ENCODE data around the gene CUX1. TPM values are rescaled to one million over a fixed set of nuclear protein-coding genes. Genes with fewer than 3 reads are reported as not detected.
A peak's percentile ranks its signal among the peaks of the same experiment; 100 is the strongest.

Gene CUX1
- total RNA-seq, 1 experiment from 2014 or later = 64.3 TPM

DNA sequence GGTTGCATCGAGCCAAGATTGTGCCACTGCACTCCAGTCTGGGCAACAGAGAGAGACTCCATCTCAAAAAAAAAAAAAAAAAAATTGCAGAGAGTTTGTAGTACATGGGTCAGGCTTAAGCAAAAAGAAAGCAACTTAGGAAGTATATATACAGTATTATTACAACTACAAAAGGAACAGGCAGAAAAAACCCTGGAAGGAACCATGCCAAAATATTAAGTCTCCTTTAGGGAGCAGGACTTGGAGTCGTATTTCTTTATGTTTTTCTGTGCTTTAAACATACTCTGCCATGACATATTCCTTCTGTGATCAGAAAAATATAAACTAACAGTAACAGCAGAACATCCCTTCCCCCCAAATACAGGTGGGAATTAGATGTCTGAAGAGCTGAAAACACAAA is 144.4 kb downstream of the CUX1 start:
- Mint-ChIP-seq H3K27me3 (ENCODE audit: low read depth) (no peaks in the 10 kb centered on the region), H3K36me3 (0 out of 2 replicates have a peak, but pooled peaks cover 2% of the 10 kb centered on the region), H3K27ac (no peak overlapping the region), H3K4me1 (peaks cover 47% of the 10 kb centered on the region), H3K9me3 (no peaks in the 10 kb centered on the region), H3K4me3 (no peak overlapping the region)
- ChIA-PET POLR2A (interaction anchor here (0.7 kb wide), 1 partner anchor 13 kb away, joined by 3 read pairs; no protein-coding TSS in a partner anchor), CTCF (interaction anchor here (1.6 kb wide), 1 partner anchor 108 kb away, joined by 3 read pairs; no protein-coding TSS in a partner anchor)
- DNase-seq (ENCODE audit: low spot score) (no peak), ATAC-seq (no peak)
- TF ChIP-seq, protein P1, sequence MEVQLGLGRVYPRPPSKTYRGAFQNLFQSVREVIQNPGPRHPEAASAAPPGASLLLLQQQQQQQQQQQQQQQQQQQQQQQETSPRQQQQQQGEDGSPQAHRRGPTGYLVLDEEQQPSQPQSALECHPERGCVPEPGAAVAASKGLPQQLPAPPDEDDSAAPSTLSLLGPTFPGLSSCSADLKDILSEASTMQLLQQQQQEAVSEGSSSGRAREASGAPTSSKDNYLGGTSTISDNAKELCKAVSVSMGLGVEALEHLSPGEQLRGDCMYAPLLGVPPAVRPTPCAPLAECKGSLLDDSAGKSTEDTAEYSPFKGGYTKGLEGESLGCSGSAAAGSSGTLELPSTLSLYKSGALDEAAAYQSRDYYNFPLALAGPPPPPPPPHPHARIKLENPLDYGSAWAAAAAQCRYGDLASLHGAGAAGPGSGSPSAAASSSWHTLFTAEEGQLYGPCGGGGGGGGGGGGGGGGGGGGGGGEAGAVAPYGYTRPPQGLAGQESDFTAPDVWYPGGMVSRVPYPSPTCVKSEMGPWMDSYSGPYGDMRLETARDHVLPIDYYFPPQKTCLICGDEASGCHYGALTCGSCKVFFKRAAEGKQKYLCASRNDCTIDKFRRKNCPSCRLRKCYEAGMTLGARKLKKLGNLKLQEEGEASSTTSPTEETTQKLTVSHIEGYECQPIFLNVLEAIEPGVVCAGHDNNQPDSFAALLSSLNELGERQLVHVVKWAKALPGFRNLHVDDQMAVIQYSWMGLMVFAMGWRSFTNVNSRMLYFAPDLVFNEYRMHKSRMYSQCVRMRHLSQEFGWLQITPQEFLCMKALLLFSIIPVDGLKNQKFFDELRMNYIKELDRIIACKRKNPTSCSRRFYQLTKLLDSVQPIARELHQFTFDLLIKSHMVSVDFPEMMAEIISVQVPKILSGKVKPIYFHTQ (CRISPR knock-in tag; IDR thresholded peaks at IDR 0.05) = no peak
- no peak for TF ChIP-seq MXD4 (CRISPR knock-in tag; IDR thresholded peaks at IDR 0.05; ENCODE audit: borderline replicate concordance)
- no peak for TF ChIP-seq NFATC4 (CRISPR knock-in tag; IDR thresholded peaks at IDR 0.05)
- TF ChIP-seq TP53 (CRISPR knock-in tag; IDR thresholded peaks at IDR 0.05) = no peak
- no peak for TF ChIP-seq NFYB (CRISPR knock-in tag; conservative IDR thresholded peaks at IDR 0.05; ENCODE audit: low read depth)
- TF ChIP-seq, protein P2, sequence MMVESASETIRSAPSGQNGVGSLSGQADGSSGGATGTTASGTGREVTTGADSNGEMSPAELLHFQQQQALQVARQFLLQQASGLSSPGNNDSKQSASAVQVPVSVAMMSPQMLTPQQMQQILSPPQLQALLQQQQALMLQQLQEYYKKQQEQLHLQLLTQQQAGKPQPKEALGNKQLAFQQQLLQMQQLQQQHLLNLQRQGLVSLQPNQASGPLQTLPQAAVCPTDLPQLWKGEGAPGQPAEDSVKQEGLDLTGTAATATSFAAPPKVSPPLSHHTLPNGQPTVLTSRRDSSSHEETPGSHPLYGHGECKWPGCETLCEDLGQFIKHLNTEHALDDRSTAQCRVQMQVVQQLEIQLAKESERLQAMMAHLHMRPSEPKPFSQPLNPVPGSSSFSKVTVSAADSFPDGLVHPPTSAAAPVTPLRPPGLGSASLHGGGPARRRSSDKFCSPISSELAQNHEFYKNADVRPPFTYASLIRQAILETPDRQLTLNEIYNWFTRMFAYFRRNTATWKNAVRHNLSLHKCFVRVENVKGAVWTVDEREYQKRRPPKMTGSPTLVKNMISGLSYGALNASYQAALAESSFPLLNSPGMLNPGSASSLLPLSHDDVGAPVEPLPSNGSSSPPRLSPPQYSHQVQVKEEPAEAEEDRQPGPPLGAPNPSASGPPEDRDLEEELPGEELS (CRISPR knock-in tag; IDR thresholded peaks at IDR 0.05) = no peak
- no peak for TF ChIP-seq ETV6 (CRISPR knock-in tag; IDR thresholded peaks at IDR 0.05)
- TF ChIP-seq JUN (CRISPR knock-in tag; IDR thresholded peaks at IDR 0.05) = no peak
- TF ChIP-seq RORB (CRISPR knock-in tag; IDR thresholded peaks at IDR 0.05) = no peak
- TF ChIP-seq ZNF138 (CRISPR knock-in tag; conservative IDR thresholded peaks at IDR 0.05) = no peak

DNA sequence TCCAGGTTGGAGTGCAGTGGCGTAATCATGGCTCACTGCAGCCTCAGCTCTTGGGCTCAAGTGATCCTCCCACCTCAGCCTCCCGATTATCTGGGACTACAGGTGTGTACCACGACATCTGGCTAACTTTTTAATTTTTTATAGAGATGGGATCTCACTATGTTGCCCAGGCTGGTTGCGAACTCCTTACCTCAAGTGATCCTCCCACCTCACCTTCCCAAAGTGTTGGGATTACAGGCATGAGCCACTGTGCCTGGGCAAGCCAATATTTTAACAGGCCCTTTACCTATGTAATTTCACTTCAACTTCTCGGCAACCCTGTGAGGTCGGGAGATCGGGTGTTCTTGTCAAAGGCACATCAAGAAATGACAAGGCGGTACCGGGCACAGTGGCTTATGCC is 146.3 kb downstream of the CUX1 start:
- ChIA-PET CTCF (no interaction called here), POLR2A (no interaction called here)
- TF ChIP-seq ZNF121 (CRISPR knock-in tag; IDR thresholded peaks at IDR 0.05) (peak; percentile 72; the same call in 1 of the 2 replicates), JUN (CRISPR knock-in tag; IDR thresholded peaks at IDR 0.05) (no peak)
- no peak for DNase-seq (ENCODE audit: low spot score)
- ATAC-seq = no peak
- Mint-ChIP-seq H3K4me3 (no peak overlapping the region), H3K9me3 (no peaks in the 10 kb centered on the region), H3K27ac (no peak overlapping the region), H3K27me3 (ENCODE audit: low read depth) (no peaks in the 10 kb centered on the region), H3K36me3 (0 out of 2 replicates have a peak, but pooled peaks cover 2% of the 10 kb centered on the region), H3K4me1 (peaks cover 32% of the 10 kb centered on the region)

DNA sequence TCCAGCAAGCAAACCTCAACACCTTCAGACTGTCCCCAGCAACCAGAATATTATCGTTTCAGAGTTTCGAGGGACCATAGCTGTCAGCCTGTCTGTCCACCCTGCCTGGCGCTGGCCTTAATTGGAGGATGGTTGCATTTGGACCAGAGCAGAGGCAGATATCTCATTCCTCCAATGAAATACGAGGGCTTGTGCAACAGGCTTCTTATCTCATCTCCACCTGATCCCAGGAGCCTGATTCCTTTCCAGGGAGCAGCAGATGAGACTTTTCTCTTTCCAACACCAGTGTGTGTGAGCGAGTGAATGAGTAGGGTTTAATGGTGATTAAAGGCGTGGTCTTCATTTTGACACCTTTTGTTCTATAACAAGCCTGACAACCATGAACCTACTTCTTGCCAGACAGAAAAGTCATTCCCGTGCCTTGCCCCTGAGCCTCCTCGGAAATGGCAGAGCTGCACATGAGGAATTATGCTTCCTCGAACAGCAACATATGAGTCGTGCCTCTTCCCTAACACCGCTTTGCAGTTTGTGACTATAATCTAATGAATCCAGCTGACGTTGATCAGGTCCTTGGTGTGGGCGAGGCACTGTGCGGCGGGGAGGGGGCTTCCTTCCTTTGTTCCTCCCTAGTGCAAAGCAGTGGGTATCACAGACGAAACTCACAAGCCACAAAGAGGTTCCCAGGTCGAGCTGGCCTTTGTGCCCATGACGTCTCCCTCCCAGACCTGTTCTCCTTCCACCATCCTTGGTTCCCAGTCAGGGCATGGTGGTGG is 147.4 kb downstream of the CUX1 start:
- POLR2A ChIA-PET = no interaction called here
- Mint-ChIP-seq H3K4me1 (peaks cover 29% of the 10 kb centered on the region), H3K27me3 (ENCODE audit: low read depth) (no peaks in the 10 kb centered on the region), H3K4me3 (no peak overlapping the region), H3K36me3 (no peaks in the 10 kb centered on the region), H3K27ac (peak overlapping the region; percentile 74), H3K9me3 (no peaks in the 10 kb centered on the region)
- DNase-seq (ENCODE audit: low spot score) (no peak), ATAC-seq (no peak)
- CTCF ChIA-PET = no interaction called here
- TF ChIP-seq STAT6 (CRISPR knock-in tag; conservative IDR thresholded peaks at IDR 0.05; ENCODE audit: low read depth) (no peak), ZNF671 (CRISPR knock-in tag; IDR thresholded peaks at IDR 0.05) (no peak)
- TF ChIP-seq, protein P3, sequence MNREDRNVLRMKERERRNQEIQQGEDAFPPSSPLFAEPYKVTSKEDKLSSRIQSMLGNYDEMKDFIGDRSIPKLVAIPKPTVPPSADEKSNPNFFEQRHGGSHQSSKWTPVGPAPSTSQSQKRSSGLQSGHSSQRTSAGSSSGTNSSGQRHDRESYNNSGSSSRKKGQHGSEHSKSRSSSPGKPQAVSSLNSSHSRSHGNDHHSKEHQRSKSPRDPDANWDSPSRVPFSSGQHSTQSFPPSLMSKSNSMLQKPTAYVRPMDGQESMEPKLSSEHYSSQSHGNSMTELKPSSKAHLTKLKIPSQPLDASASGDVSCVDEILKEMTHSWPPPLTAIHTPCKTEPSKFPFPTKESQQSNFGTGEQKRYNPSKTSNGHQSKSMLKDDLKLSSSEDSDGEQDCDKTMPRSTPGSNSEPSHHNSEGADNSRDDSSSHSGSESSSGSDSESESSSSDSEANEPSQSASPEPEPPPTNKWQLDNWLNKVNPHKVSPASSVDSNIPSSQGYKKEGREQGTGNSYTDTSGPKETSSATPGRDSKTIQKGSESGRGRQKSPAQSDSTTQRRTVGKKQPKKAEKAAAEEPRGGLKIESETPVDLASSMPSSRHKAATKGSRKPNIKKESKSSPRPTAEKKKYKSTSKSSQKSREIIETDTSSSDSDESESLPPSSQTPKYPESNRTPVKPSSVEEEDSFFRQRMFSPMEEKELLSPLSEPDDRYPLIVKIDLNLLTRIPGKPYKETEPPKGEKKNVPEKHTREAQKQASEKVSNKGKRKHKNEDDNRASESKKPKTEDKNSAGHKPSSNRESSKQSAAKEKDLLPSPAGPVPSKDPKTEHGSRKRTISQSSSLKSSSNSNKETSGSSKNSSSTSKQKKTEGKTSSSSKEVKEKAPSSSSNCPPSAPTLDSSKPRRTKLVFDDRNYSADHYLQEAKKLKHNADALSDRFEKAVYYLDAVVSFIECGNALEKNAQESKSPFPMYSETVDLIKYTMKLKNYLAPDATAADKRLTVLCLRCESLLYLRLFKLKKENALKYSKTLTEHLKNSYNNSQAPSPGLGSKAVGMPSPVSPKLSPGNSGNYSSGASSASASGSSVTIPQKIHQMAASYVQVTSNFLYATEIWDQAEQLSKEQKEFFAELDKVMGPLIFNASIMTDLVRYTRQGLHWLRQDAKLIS (CRISPR knock-in tag; IDR thresholded peaks at IDR 0.05; ENCODE audit: borderline replicate concordance) = no peak
- TF ChIP-seq, protein P4, sequence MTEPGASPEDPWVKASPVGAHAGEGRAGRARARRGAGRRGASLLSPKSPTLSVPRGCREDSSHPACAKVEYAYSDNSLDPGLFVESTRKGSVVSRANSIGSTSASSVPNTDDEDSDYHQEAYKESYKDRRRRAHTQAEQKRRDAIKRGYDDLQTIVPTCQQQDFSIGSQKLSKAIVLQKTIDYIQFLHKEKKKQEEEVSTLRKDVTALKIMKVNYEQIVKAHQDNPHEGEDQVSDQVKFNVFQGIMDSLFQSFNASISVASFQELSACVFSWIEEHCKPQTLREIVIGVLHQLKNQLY (CRISPR knock-in tag; IDR thresholded peaks at IDR 0.05) = no peak
- TF ChIP-seq, protein P5, sequence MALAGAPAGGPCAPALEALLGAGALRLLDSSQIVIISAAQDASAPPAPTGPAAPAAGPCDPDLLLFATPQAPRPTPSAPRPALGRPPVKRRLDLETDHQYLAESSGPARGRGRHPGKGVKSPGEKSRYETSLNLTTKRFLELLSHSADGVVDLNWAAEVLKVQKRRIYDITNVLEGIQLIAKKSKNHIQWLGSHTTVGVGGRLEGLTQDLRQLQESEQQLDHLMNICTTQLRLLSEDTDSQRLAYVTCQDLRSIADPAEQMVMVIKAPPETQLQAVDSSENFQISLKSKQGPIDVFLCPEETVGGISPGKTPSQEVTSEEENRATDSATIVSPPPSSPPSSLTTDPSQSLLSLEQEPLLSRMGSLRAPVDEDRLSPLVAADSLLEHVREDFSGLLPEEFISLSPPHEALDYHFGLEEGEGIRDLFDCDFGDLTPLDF (CRISPR knock-in tag; IDR thresholded peaks at IDR 0.05) = no peak
- TF ChIP-seq, protein P6, sequence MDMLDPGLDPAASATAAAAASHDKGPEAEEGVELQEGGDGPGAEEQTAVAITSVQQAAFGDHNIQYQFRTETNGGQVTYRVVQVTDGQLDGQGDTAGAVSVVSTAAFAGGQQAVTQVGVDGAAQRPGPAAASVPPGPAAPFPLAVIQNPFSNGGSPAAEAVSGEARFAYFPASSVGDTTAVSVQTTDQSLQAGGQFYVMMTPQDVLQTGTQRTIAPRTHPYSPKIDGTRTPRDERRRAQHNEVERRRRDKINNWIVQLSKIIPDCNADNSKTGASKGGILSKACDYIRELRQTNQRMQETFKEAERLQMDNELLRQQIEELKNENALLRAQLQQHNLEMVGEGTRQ (CRISPR knock-in tag; IDR thresholded peaks at IDR 0.05) = no peak
